Measurements from ENCODE around the gene ARRDC5. TPM values are rescaled to one million over a fixed set of nuclear protein-coding genes. Genes with fewer than 3 reads are reported as not detected.

The ARRDC5 gene
- total and polyA plus RNA-seq, 2 of the 13 experiments (the other 11 are each of a cell fraction or from before 2014, with no cell fraction given): not detected

DNA sequence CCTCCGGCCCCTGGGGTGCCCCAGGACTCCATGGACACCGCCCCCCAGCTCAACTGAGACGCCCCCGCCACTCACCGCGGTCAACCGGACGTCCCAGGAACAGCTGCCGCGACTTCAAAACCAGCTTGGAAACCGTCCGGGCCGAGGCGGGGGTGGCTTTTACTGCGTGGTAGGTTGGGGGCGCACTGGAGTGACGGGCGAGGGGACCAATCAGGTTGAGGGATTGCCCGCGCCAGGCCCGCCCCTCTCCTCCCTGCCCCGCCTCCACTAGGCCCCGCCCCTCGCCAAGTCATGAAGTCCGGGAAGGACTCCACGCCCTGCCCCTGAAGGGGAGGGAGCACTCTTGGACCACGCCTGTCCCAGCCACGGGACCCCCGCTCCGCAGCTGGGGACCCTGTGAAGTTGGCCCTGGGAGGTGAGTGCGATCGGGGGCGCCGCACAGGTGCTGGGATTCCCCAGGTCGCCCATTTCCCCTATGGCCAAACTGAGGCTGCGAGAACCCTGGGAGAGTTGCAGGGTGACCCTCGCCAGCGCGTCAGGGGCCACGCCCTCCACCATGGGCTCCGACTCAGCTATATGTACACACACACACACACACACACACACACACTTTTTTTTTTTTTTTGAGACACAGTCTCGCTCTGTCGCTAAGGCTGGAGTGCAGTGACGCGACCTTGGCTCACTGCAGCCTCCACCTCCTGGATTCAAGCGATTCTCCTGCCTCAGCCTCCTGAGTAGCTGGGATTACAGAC, 35.0 kb downstream of the ARRDC5 start, which contains the start of gene PLIN3 (continued):
- TF ChIP-seq, protein P1, sequence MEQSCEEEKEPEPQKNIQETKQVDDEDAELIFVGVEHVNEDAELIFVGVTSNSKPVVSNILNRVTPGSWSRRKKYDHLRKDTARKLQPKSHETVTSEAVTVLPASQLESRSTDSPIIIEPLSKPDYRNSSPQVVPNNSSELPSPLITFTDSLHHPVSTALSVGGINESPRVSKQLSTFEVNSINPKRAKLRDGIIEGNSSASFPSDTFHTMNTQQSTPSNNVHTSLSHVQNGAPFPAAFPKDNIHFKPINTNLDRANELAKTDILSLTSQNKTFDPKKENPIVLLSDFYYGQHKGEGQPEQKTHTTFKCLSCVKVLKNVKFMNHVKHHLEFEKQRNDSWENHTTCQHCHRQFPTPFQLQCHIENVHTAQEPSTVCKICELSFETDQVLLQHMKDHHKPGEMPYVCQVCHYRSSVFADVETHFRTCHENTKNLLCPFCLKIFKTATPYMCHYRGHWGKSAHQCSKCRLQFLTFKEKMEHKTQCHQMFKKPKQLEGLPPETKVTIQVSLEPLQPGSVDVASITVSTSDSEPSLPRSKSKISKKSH (CRISPR knock-in tag; IDR thresholded peaks at IDR 0.05; ENCODE audit: borderline replicate concordance): 0 out of 2 replicates have a peak, but pooled peaks have one; percentile 53
- no peak for TF ChIP-seq ZFP1 (CRISPR knock-in tag; IDR thresholded peaks at IDR 0.05)
- TF ChIP-seq, protein P2, sequence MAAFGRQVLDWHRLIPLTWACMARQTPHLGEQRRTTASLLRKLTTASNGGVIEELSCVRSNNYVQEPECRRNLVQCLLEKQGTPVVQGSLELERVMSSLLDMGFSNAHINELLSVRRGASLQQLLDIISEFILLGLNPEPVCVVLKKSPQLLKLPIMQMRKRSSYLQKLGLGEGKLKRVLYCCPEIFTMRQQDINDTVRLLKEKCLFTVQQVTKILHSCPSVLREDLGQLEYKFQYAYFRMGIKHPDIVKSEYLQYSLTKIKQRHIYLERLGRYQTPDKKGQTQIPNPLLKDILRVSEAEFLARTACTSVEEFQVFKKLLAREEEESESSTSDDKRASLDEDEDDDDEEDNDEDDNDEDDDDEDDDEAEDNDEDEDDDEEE (CRISPR knock-in tag; IDR thresholded peaks at IDR 0.05): no peak
- no peak for TF ChIP-seq PRDM15 (CRISPR knock-in tag; IDR thresholded peaks at IDR 0.05)
- no peak for TF ChIP-seq ZNF296 (CRISPR knock-in tag; conservative IDR thresholded peaks at IDR 0.05)
- no peak for TF ChIP-seq SIX1 (CRISPR knock-in tag; IDR thresholded peaks at IDR 0.05; ENCODE audit: borderline replicate concordance)
- TF ChIP-seq, protein P3, sequence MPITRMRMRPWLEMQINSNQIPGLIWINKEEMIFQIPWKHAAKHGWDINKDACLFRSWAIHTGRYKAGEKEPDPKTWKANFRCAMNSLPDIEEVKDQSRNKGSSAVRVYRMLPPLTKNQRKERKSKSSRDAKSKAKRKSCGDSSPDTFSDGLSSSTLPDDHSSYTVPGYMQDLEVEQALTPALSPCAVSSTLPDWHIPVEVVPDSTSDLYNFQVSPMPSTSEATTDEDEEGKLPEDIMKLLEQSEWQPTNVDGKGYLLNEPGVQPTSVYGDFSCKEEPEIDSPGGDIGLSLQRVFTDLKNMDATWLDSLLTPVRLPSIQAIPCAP (CRISPR knock-in tag; IDR thresholded peaks at IDR 0.05; ENCODE audit: low read depth): no peak
- no peak for TF ChIP-seq ZNF616 (CRISPR knock-in tag; IDR thresholded peaks at IDR 0.05; ENCODE audit: low read depth)
- TF ChIP-seq ZNF10 (CRISPR knock-in tag; IDR thresholded peaks at IDR 0.05; ENCODE audit: borderline replicate concordance, low read depth): no peak
- TF ChIP-seq, protein P4, sequence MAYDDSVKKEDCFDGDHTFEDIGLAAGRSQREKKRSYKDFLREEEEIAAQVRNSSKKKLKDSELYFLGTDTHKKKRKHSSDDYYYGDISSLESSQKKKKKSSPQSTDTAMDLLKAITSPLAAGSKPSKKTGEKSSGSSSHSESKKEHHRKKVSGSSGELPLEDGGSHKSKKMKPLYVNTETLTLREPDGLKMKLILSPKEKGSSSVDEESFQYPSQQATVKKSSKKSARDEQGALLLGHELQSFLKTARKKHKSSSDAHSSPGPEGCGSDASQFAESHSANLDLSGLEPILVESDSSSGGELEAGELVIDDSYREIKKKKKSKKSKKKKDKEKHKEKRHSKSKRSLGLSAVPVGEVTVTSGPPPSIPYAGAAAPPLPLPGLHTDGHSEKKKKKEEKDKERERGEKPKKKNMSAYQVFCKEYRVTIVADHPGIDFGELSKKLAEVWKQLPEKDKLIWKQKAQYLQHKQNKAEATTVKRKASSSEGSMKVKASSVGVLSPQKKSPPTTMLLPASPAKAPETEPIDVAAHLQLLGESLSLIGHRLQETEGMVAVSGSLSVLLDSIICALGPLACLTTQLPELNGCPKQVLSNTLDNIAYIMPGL (CRISPR knock-in tag; IDR thresholded peaks at IDR 0.05; ENCODE audit: borderline replicate concordance in 1 of 2, low read depth in 1 of 2): peak in 1 of 2 experiments; percentile 21; a peak in 3 of 4 replicates
- TF ChIP-seq RFXANK (CRISPR knock-in tag; IDR thresholded peaks at IDR 0.05): no peak
- peak; percentile 43; the same call in 1 of the 2 replicates for TF ChIP-seq NR2F6 (IDR thresholded peaks at IDR 0.05)
- peak; percentile 5; the same call in 1 of the 2 replicates for TF ChIP-seq NR2F6 (CRISPR knock-in tag; IDR thresholded peaks at IDR 0.05)
- no peak; the same call in 1 of the 2 replicates for TF ChIP-seq ZNF761 (CRISPR knock-in tag; conservative IDR thresholded peaks at IDR 0.05)
- no peak for TF ChIP-seq ZNF326 (CRISPR knock-in tag; IDR thresholded peaks at IDR 0.05; ENCODE audit: borderline replicate concordance)
- TF ChIP-seq ZFP91 (CRISPR knock-in tag; IDR thresholded peaks at IDR 0.05; ENCODE audit: borderline replicate concordance): peak; percentile 75; the same call in 1 of the 2 replicates
- TF ChIP-seq TAF15 (IDR thresholded peaks at IDR 0.05; ENCODE audit: low read depth, low read length, poor library complexity, severe bottlenecking): peak; percentile 58
- TF ChIP-seq ZNF839 (CRISPR knock-in tag; IDR thresholded peaks at IDR 0.05; ENCODE audit: borderline replicate concordance): no peak
